HCT116 (cell line): Measurements from ENCODE around the gene TRPM3. TPM values are rescaled to one million over a fixed set of nuclear protein-coding genes. Genes with fewer than 3 reads are reported as not detected.

Experiments used
- ATAC-seq: fragments of 200-7000 bp; cut with Tn5 transposase; 2 replicates; pipeline ENCODE4 v1.9.1; 2020; ENCODE audit warnings: mild to moderate bottlenecking, moderate library complexity
- BruUV-seq: library from RNA; stranded (reverse); fragments of 400-500 nt; replicated peaks from 2 replicates; lab custom pipeline; 2021; lab: Mats Ljungman, UMichigan
- CTCF ChIA-PET: fragments of 300-600 bp; sonication (Branson Sonifier 250); formaldehyde crosslinking; loops from one replicate; lab custom pipeline; 2021; ENCODE audit warnings: antibody characterized with exemption; lab: Charles Lee
- POLR2A ChIA-PET: fragments of 300-600, 350-600 bp; sonication (Branson Sonifier 250); formaldehyde crosslinking; loops from one replicate; lab custom pipeline; 2021; ENCODE audit warnings: antibody characterized with exemption; lab: Charles Lee
- RAD21 ChIA-PET, 2 experiments: fragments of 300-600 bp; sonication (Branson Sonifier 250); formaldehyde crosslinking; loops; one replicate each; lab custom pipeline; 2023; ENCODE audit warnings: low total read pairs in 2 of 2; ENCODE audit not compliant: uncharacterized antibody in 2 of 2, unreplicated experiment in 2 of 2, low non-redundant PET in 1 of 2; lab: Charles Lee
- DNase-seq: peaks from one replicate; pipeline ENCODE4 v3.0.0-alpha.2; 2010; ENCODE audit warnings: low read depth, low spot score
- H2AFZ ChIP-seq: fragments of 200-600 bp; shearing (Covaris generic), sonication (generic); 2 replicates; pipeline ENCODE4 v1.6.1; 2017; ENCODE audit warnings: low read depth, mixed run types, mixed read lengths, antibody characterized with exemption, low read length; ENCODE audit not compliant: poor library complexity, severe bottlenecking
- H3K27ac ChIP-seq: 2 replicates; pipeline ENCODE4 v1.5.1; 2012; ENCODE audit warnings: low read depth, low read length
- H3K27me3 ChIP-seq: fragments of 200-600 bp; sonication (generic); 2 replicates; pipeline ENCODE4 v1.6.1; 2016; ENCODE audit warnings: mixed run types, low read length, mixed read lengths; ENCODE audit not compliant: insufficient read depth
- H3K36me3 ChIP-seq, 2 experiments: fragments of 200-500 bp in 1 of 2; fragments of 200-600 bp in 1 of 2; sonication (Bioruptor generic) in 1 of 2; sonication (generic) in 1 of 2; 2 replicates each; pipeline versions ENCODE4 v1.5.1 to v1.6.1; 2014 to 2016; ENCODE audit warnings: low read length in 2 of 2, inconsistent platforms in 1 of 2, mixed read lengths in 1 of 2, mixed run types in 1 of 2; ENCODE audit not compliant: insufficient read depth in 2 of 2, control insufficient read depth in 1 of 2
- H3K4me1 ChIP-seq, 2 experiments: fragments of 200-600 bp in 1 of 2; sonication (generic) in 1 of 2; 2 replicates each; pipeline versions ENCODE4 v1.5.1 to v1.6.1; 2012 to 2017; ENCODE audit warnings: low read length in 2 of 2, inconsistent platforms in 1 of 2, mild to moderate bottlenecking in 1 of 2, mixed read lengths in 1 of 2, mixed run types in 1 of 2, moderate library complexity in 1 of 2; ENCODE audit not compliant: insufficient read depth in 2 of 2, control insufficient read depth in 1 of 2
- H3K4me2 ChIP-seq: fragments of 200-600 bp; sonication (generic); 2 replicates; pipeline ENCODE4 v1.6.1; 2017; ENCODE audit warnings: mixed run types, low read length, mixed read lengths
- H3K4me3 ChIP-seq, 2 experiments: fragments of 200-600 bp in 1 of 2; sonication (generic) in 1 of 2; replicated peaks in 1 of 2; 2 replicates each; pipeline ENCODE4 v1.5.1; 2011 to 2016; ENCODE audit warnings: low read length in 2 of 2, control low read depth in 1 of 2, low read depth in 1 of 2, mild to moderate bottlenecking in 1 of 2, mixed read lengths in 1 of 2, mixed run types in 1 of 2
- H3K79me2 ChIP-seq: fragments of 200-600 bp; sonication (generic); 2 replicates; pipeline ENCODE4 v1.6.1; 2017; ENCODE audit warnings: mild to moderate bottlenecking, mixed run types, low read length, moderate library complexity, mixed read lengths; ENCODE audit not compliant: insufficient read depth
- H3K9ac ChIP-seq: fragments of 200-600 bp; sonication (generic); 2 replicates; pipeline ENCODE4 v1.6.1; 2016; ENCODE audit warnings: low read length, mixed read lengths
- H3K9me2 ChIP-seq: fragments of 200-600 bp; sonication (generic), shearing (Covaris generic); 2 replicates; pipeline ENCODE4 v1.6.1; 2017; ENCODE audit warnings: mixed run types, mild to moderate bottlenecking, moderate library complexity; ENCODE audit not compliant: insufficient read depth
- H3K9me3 ChIP-seq, 2 experiments: fragments of 200-500 bp in 1 of 2; fragments of 200-600 bp in 1 of 2; sonication (Bioruptor generic) in 1 of 2; sonication (generic) in 1 of 2; 2 replicates each; pipeline ENCODE4 v1.6.1; 2014 to 2017; ENCODE audit warnings: low read length in 2 of 2, mixed read lengths in 2 of 2, inconsistent platforms in 1 of 2, low read depth in 1 of 2, mild to moderate bottlenecking in 1 of 2, mixed run types in 1 of 2, moderate library complexity in 1 of 2; ENCODE audit not compliant: control insufficient read depth in 1 of 2, insufficient read depth in 1 of 2
- H4K20me1 ChIP-seq: fragments of 200-600 bp; sonication (generic), shearing (Covaris generic); 2 replicates; pipeline ENCODE4 v1.6.1; 2017; ENCODE audit warnings: mixed run types, mild to moderate bottlenecking, moderate library complexity; ENCODE audit not compliant: insufficient read depth
- CBX3 ChIP-seq: IDR thresholded peaks from 2 replicates; pipeline ENCODE4 v1.6.1; 2012; ENCODE audit warnings: low read depth
- CEBPB ChIP-seq: IDR thresholded peaks from 2 replicates; pipeline ENCODE4 v1.6.1; 2012; ENCODE audit warnings: low read depth
- EGR1 ChIP-seq: IDR thresholded peaks from 2 replicates; pipeline ENCODE4 v1.6.1; 2012; ENCODE audit warnings: low read depth
- ELF1 ChIP-seq: IDR thresholded peaks from 2 replicates; pipeline ENCODE4 v1.6.1; 2012; ENCODE audit warnings: low read depth, borderline replicate concordance
- EZH2 ChIP-seq: fragments of 200-600 bp; sonication (generic); IDR thresholded peaks from 2 replicates; pipeline ENCODE4 v1.6.1; 2017; ENCODE audit warnings: antibody characterized with exemption, mixed run types
- FOSL1 ChIP-seq: IDR thresholded peaks from 2 replicates; pipeline ENCODE4 v1.6.1; 2012; ENCODE audit warnings: low read depth
- JUND ChIP-seq: IDR thresholded peaks from 2 replicates; pipeline ENCODE4 v1.6.1; 2012
- POLR2A ChIP-seq: IDR thresholded peaks from 2 replicates; pipeline ENCODE4 v1.7.0; 2011; ENCODE audit warnings: borderline replicate concordance; ENCODE audit not compliant: insufficient read depth, insufficient read length; ENCODE audit errors: extremely low read depth
- POLR2AphosphoS5 ChIP-seq: IDR thresholded peaks from 2 replicates; pipeline ENCODE4 v1.6.1; 2011; ENCODE audit warnings: mild to moderate bottlenecking, low read depth, low read length, moderate library complexity
- RAD21 ChIP-seq: IDR thresholded peaks from 2 replicates; pipeline ENCODE4 v1.6.1; 2012; ENCODE audit warnings: low read depth, mild to moderate bottlenecking
- SIN3A ChIP-seq: IDR thresholded peaks from 2 replicates; pipeline ENCODE4 v1.6.1; 2012; ENCODE audit warnings: low read depth
- SP1 ChIP-seq: IDR thresholded peaks from 2 replicates; pipeline ENCODE4 v1.6.1; 2012; ENCODE audit warnings: low read depth
- SRF ChIP-seq: IDR thresholded peaks from 2 replicates; pipeline ENCODE4 v1.6.1; 2012; ENCODE audit warnings: low read depth
- TCF7L2 ChIP-seq: IDR thresholded peaks from 2 replicates; pipeline ENCODE4 v1.7.0; 2011; ENCODE audit warnings: borderline replicate concordance, inconsistent platforms; ENCODE audit not compliant: insufficient read depth, insufficient read length; ENCODE audit errors: extremely low read depth
- ZFX ChIP-seq: fragments of 450-650 bp; IDR thresholded peaks from 2 replicates; pipeline ENCODE4 v1.6.1; 2017
- intact Hi-C: fragments of 100-400 bp; cut with micrococcal nuclease; formaldehyde crosslinking; loops from 2 replicates; pipeline ENCODE4 v1.10.0; 2022
- total RNA-seq: library from RNA; stranded (reverse); gene quantifications from one replicate; pipeline ENCODE4 v1.2.1, GENCODE V29; 2021; ENCODE audit not compliant: unreplicated experiment
- TF ChIP-seq, protein P1 (sequence below): IDR thresholded peaks from 2 replicates; pipeline ENCODE4 v1.6.1; 2012
- TF ChIP-seq, protein P2 (sequence below): IDR thresholded peaks from 2 replicates; pipeline ENCODE4 v1.6.1; 2012
- TF ChIP-seq, protein P3 (sequence below): IDR thresholded peaks from 2 replicates; pipeline ENCODE4 v1.6.1; 2011; ENCODE audit warnings: mild to moderate bottlenecking, low read length, moderate library complexity; ENCODE audit not compliant: insufficient replicate concordance; ENCODE audit errors: extremely low read depth

Gene TRPM3
- total RNA-seq, 1 experiment from 2014 or later: not detected

DNA sequence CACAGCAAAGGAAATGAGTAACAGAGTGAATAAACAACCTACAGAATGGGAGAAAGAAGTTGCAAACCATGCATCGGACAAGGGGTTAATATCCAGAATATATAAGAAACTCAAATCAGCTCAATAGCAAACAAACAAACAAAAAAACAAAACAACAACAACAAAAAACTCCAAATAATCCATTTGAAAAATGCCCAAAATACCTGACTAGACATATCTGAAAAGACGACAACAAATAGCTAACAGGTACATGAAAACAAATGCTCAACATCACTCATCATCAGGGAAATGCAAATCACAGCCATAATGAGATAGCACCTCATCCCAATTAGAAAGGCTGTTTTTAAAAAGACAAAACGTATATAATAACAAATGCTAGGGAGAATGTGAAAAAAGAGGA, 111.2 kb downstream of the TRPM3 start:
- Histone ChIP-seq H3K9ac (no peak overlapping the region), H2AFZ (no peak overlapping the region), H3K36me3 (no peaks in the 10 kb centered on the region), H3K4me1 (no peaks in the 10 kb centered on the region), H4K20me1 (no peaks in the 10 kb centered on the region), H3K27me3 (0 out of 2 replicates have a peak, but pooled peaks cover 4% of the 10 kb centered on the region), H3K4me3 (no peak overlapping the region), H3K9me2 (no peaks in the 10 kb centered on the region), H3K79me2 (no peaks in the 10 kb centered on the region), H3K9me3 (no peaks in the 10 kb centered on the region), H3K4me2 (no peak overlapping the region), H3K27ac (no peak overlapping the region)
- ATAC-seq: no peak
- intact Hi-C loops: no loop called here
- TF ChIP-seq CBX3 (no peak), JUND (no peak), SP1 (no peak), SIN3A (no peak), TCF7L2 (no peak), EGR1 (no peak), EZH2 (no peak), RAD21 (no peak), ZFX (no peak), ELF1 (no peak), FOSL1 (no peak)
- TF ChIP-seq, protein P1, sequence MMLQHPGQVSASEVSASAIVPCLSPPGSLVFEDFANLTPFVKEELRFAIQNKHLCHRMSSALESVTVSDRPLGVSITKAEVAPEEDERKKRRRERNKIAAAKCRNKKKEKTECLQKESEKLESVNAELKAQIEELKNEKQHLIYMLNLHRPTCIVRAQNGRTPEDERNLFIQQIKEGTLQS: no peak
- TF ChIP-seq, protein P2, sequence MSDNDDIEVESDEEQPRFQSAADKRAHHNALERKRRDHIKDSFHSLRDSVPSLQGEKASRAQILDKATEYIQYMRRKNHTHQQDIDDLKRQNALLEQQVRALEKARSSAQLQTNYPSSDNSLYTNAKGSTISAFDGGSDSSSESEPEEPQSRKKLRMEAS: no peak
- RAD21 ChIA-PET: no interaction called here
- POLR2A ChIA-PET: no interaction called here
- BruUV-seq: no TSS peak
- CTCF ChIA-PET: no interaction called here
- no peak for DNase-seq

DNA sequence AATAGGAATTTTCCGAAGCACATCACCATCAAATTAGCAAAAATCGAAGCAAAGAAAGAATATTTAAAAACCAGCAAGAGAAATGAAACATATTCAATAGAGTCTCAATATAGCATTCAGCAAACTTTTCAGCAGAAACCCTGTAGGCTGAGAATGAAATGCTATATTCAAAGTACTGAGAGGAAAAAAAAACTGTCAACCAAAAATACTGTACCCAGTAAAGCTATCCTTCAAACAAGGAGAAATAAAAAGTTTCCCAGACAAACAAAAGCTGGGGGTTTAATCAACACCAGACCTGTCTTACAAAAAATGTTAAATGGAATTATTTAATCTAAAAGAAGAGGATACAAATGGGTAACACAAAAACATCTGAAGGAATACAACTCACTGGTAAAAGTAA, 116.0 kb downstream of the TRPM3 start:
- H3K9me3 ChIP-seq: no peaks in the 10 kb centered on the region
- H2AFZ ChIP-seq: no peak overlapping the region
- ATAC-seq: no peak
- no peaks in the 10 kb centered on the region for H3K9me2 ChIP-seq
- no peak for DNase-seq
- H4K20me1 ChIP-seq: no peaks in the 10 kb centered on the region
- intact Hi-C loops: no loop called here
- ChIA-PET CTCF (no interaction called here), POLR2A (no interaction called here), RAD21 (no interaction called here)
- H3K79me2 ChIP-seq: no peaks in the 10 kb centered on the region
- no peaks in the 10 kb centered on the region for H3K27me3 ChIP-seq
- H3K27ac ChIP-seq: no peak overlapping the region
- no peaks in the 10 kb centered on the region for H3K36me3 ChIP-seq
- no peak overlapping the region for H3K4me3 ChIP-seq
- BruUV-seq: no TSS peak
- no peak overlapping the region for H3K4me2 ChIP-seq
- H3K9ac ChIP-seq: no peak overlapping the region
- no peaks in the 10 kb centered on the region for H3K4me1 ChIP-seq
- no peak for TF ChIP-seq CBX3
- no peak for TF ChIP-seq FOSL1
- TF ChIP-seq EZH2: no peak
- TF ChIP-seq CEBPB: no peak
- no peak for TF ChIP-seq POLR2AphosphoS5
- no peak for TF ChIP-seq JUND
- TF ChIP-seq, protein P2: no peak
- TF ChIP-seq, protein P3, sequence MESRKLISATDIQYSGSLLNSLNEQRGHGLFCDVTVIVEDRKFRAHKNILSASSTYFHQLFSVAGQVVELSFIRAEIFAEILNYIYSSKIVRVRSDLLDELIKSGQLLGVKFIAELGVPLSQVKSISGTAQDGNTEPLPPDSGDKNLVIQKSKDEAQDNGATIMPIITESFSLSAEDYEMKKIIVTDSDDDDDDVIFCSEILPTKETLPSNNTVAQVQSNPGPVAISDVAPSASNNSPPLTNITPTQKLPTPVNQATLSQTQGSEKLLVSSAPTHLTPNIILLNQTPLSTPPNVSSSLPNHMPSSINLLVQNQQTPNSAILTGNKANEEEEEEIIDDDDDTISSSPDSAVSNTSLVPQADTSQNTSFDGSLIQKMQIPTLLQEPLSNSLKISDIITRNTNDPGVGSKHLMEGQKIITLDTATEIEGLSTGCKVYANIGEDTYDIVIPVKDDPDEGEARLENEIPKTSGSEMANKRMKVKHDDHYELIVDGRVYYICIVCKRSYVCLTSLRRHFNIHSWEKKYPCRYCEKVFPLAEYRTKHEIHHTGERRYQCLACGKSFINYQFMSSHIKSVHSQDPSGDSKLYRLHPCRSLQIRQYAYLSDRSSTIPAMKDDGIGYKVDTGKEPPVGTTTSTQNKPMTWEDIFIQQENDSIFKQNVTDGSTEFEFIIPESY: no peak
- no peak for TF ChIP-seq ELF1
- TF ChIP-seq EGR1: no peak
- TF ChIP-seq, protein P1: no peak
- no peak for TF ChIP-seq TCF7L2
- no peak for TF ChIP-seq POLR2A
- no peak for TF ChIP-seq SRF
- no peak for TF ChIP-seq SP1
